Transverse colon (tissue), 4 donors: Measurements from ENCODE around the gene DLG2. TPM values are rescaled to one million over a fixed set of nuclear protein-coding genes. Genes with fewer than 3 reads are reported as not detected.

Experiments used
- DNase-seq: peaks from one replicate; pipeline ENCODE4 v3.0.0-alpha.2; 2019
- H3K27ac ChIP-seq, 4 donors: fragments of 200-600 bp; sonication (generic); 2 replicates each; pipeline ENCODE4 v1.5.1; 2016 to 2018; ENCODE audit warnings: inconsistent platforms in 4 of 4
- H3K27me3 ChIP-seq: fragments of 200-600 bp; sonication (generic); 2 replicates; pipeline ENCODE4 v1.5.1; 2017; ENCODE audit warnings: inconsistent platforms
- H3K36me3 ChIP-seq, 4 donors: fragments of 200-600 bp; sonication (generic); 2 replicates each; pipeline ENCODE4 v1.5.1; 2017 to 2019; ENCODE audit warnings: inconsistent platforms in 4 of 4
- H3K4me1 ChIP-seq, 4 donors: fragments of 200-600 bp; sonication (generic); 2 replicates each; pipeline ENCODE4 v1.5.1; 2017 to 2020; ENCODE audit warnings: inconsistent platforms in 4 of 4
- H3K4me3 ChIP-seq, 4 donors: fragments of 200-600 bp; sonication (generic); 1 replicate in 1 of 4; 2 replicates in 3 of 4; pipeline versions ENCODE4 v1.5.1 to v1.6.1; 2017 to 2019; ENCODE audit warnings: inconsistent platforms in 4 of 4
- H3K9me3 ChIP-seq, 2 donors: fragments of 200-600 bp; sonication (generic); 2 replicates each; pipeline ENCODE4 v1.5.1; 2017 to 2019; ENCODE audit warnings: inconsistent platforms in 2 of 2
- EP300 ChIP-seq: sonication (generic); formaldehyde crosslinking; IDR thresholded peaks from one replicate; pipeline ENCODE4 v1.6.1; 2017; ENCODE audit warnings: antibody characterized with exemption, low read depth
- POLR2A ChIP-seq: fragments of 450-650 bp; IDR thresholded peaks from one replicate; pipeline ENCODE4 v1.6.1; 2016; ENCODE audit warnings: antibody characterized with exemption, mild to moderate bottlenecking, moderate library complexity
- POLR2AphosphoS5 ChIP-seq, 3 donors: sonication (generic); formaldehyde crosslinking; IDR thresholded peaks; one replicate each; pipeline ENCODE4 v1.6.1; 2016; ENCODE audit warnings: antibody characterized with exemption in 3 of 3
- WGBS, 2 donors: methylation state at CpG; one replicate each; pipeline ENCODE4 v1.1.5; 2018; ENCODE audit warnings: low coverage in 1 of 2; 5-methylcytosine and 5-hydroxymethylcytosine counted together
- in situ Hi-C, 4 donors: fragments of 200-750 bp; cut with MboI; loops; one replicate each; pipeline versions ENCODE4 v1.15.0 to v1.15.1; 2017; ENCODE audit warnings: low sequenced_read_pairs in 3 of 4, low pct_ligation_motif_present in 1 of 4, low pct_unique_long_range_greater_than_20kb in 1 of 4
- intact Hi-C: fragments of 100-400 bp; cut with DNase I; formaldehyde crosslinking; loops from one replicate; pipeline ENCODE4 v1.15.1; 2023; ENCODE audit warnings: low total_unique reads
- total RNA-seq, 4 donors: library from RNA; depleted of rRNA; stranded (reverse); fragments of >200 nt; gene quantifications; one replicate each; pipeline ENCODE4 v1.1.0, GENCODE V29; 2016
- TF ChIP-seq, protein P1 (sequence below), 5 experiments: fragments of 200-600 bp in 3 of 5; fragments of 450-650 bp in 2 of 5; sonication (generic) in 3 of 5; IDR thresholded peaks; 1 replicate in 2 of 5; 2 replicates in 3 of 5; pipeline ENCODE4 v1.5.1; 2016 to 2017; ENCODE audit warnings: antibody characterized with exemption in 5 of 5, inconsistent platforms in 3 of 5, mild to moderate bottlenecking in 2 of 5, moderate library complexity in 1 of 5

DLG2 gene
- total RNA-seq, 4 donors from 2014 or later, result 1.9 to 28.3 (median 3.7) TPM

DNA sequence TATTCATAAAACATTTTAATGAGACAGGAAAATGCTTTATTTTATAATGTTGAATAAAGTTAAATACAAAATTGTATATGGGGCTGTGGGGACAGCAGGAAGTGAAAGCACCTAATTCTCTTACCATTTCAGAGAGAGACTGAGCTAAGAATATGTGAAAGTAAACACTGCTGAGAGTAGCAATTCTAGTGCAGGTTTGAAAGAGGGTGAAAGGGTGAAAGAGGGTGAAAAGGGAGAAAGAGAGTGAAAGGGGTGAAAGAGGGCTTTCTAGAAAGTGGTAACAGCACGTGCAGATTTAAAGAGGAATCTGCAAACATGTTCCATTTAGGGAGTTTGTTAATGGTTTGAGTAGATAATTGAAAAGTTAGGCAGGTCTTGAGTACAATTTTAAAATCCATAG lies 1689.0 kb downstream of the DLG2 start:
- Histone ChIP-seq H3K27me3 (no peaks in the 10 kb centered on the region), H3K27ac (no peak overlapping the region), H3K4me1 (no peaks in the 10 kb centered on the region), H3K9me3 (no peaks in the 10 kb centered on the region), H3K36me3 (no peaks in the 10 kb centered on the region), H3K4me3 (no peak overlapping the region)
- intact Hi-C loops, result no loop called here
- no peak for DNase-seq
- WGBS, 2 donors, result 11% methylated on average over 1 of the region's 1 CpG
- in situ Hi-C loops, result no loop called here
- no peak for TF ChIP-seq POLR2A
- TF ChIP-seq, protein P1, sequence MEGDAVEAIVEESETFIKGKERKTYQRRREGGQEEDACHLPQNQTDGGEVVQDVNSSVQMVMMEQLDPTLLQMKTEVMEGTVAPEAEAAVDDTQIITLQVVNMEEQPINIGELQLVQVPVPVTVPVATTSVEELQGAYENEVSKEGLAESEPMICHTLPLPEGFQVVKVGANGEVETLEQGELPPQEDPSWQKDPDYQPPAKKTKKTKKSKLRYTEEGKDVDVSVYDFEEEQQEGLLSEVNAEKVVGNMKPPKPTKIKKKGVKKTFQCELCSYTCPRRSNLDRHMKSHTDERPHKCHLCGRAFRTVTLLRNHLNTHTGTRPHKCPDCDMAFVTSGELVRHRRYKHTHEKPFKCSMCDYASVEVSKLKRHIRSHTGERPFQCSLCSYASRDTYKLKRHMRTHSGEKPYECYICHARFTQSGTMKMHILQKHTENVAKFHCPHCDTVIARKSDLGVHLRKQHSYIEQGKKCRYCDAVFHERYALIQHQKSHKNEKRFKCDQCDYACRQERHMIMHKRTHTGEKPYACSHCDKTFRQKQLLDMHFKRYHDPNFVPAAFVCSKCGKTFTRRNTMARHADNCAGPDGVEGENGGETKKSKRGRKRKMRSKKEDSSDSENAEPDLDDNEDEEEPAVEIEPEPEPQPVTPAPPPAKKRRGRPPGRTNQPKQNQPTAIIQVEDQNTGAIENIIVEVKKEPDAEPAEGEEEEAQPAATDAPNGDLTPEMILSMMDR (IDR thresholded peaks at IDR 0.05), result no peak
- TF ChIP-seq POLR2AphosphoS5 (IDR thresholded peaks at IDR 0.05), result no peak
- no peak for TF ChIP-seq EP300

DNA sequence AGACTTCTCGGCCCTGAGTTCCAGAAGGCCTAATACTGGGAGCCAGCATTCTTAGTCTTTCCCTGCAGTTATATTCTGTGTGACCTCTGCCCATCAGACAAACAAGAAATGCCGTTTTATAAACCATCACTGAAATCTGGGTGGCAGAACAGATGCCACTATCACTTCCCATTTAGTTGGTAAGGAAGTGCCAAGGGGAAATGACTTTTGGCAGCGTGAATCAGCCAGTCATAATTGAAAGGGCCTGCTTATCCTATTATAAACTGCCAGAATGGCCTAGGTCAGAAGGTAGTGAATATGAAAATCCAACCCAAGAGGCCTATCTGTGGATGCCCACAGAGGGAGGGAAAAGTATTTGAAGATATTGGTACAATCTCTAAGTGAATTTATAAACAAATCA lies 1694.1 kb downstream of the DLG2 start:
- no peak for DNase-seq
- in situ Hi-C loops, result no loop called here

DNA sequence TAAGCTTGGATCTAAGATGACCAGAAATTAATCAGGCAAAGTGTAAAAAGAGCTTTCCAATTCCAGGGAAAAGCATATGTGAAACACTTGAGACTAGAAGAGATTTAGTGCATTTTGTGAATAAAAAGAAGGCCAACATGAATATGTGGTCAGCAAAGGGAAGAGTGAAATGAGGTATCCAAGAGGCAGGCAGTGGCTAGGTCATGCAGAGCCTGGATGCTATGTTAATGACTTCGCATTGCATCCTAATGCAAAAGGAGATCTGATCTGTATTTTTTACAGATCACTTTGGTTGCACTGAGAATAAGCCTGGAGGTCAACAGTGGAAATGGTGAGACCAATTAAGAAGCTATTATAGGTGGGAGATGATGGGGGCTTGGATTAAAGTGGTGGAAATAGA lies 1699.7 kb downstream of the DLG2 start:
- intact Hi-C loops (no loop called here), in situ Hi-C loops (no loop called here)
- TF ChIP-seq, protein P1 (IDR thresholded peaks at IDR 0.05), result no peak
- TF ChIP-seq POLR2A, result no peak
- no peak for TF ChIP-seq EP300
- TF ChIP-seq POLR2AphosphoS5 (IDR thresholded peaks at IDR 0.05), result no peak
- H3K4me1 ChIP-seq, result no peaks in the 10 kb centered on the region
- no peaks in the 10 kb centered on the region for H3K9me3 ChIP-seq
- H3K27me3 ChIP-seq, result no peaks in the 10 kb centered on the region
- H3K4me3 ChIP-seq, result no peak overlapping the region
- no peak for DNase-seq
- WGBS, 2 donors, result 87 to 100% methylated on average over 1 of the region's 1 CpG
- no peak overlapping the region for H3K27ac ChIP-seq
- no peaks in the 10 kb centered on the region for H3K36me3 ChIP-seq

More for the DNA sequence above, 1694.1 kb downstream of the DLG2 start:
- Histone ChIP-seq H3K27me3 (no peaks in the 10 kb centered on the region), H3K27ac (no peak overlapping the region), H3K9me3 (no peaks in the 10 kb centered on the region), H3K4me3 (no peak overlapping the region), H3K4me1 (no peaks in the 10 kb centered on the region), H3K36me3 (no peaks in the 10 kb centered on the region)
- intact Hi-C loops, result no loop called here
- WGBS, 2 donors, result 58 to 83% methylated on average over 1 to 3 of the region's 3 CpGs
- TF ChIP-seq, protein P1 (IDR thresholded peaks at IDR 0.05), result no peak
- TF ChIP-seq POLR2A (no peak), EP300 (no peak), POLR2AphosphoS5 (IDR thresholded peaks at IDR 0.05) (no peak)

DNA sequence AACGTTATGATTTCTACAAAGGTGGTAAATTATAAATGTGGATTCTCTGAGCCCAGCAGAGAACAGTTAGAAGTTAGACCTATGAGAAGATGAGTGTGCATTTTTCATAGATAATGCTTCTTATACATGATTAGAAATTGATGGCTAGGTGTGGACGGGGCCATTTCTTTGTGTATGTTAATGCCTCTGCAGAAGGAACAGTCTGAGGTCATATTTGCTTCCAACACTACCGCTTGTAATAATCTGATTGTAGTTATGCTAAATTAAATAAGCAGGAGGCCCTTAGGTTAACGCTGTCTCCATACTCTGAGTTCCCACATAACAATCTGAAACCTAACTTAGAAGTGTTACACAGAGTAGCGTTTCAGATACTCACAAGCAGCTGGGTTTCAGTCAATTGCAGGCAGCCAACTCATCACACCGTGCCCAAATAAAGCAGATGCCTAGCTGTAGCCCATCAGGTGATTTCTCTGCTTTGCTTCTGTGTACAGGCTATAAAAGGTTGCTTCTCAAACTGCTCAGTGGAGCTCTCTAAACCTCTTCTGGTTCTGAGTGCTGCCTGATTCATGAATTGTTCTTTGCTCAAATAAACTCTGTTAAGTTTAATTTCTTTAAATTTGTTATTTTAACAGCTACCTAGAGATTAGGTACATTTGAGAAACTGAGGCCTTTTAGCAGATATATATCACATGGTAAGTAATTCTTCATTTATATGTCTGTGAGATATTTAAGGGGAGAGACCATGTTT lies 1702.2 kb downstream of the DLG2 start:
- WGBS, 2 donors, result 76 to 85% methylated on average over 6 of the region's 6 CpGs

More for the DNA sequence above, 1702.2 kb downstream of the DLG2 start:
- DNase-seq, result no peak
- H3K27ac ChIP-seq, result no peak overlapping the region
- H3K9me3 ChIP-seq, result no peaks in the 10 kb centered on the region
- no peak overlapping the region for H3K4me3 ChIP-seq
- TF ChIP-seq EP300 (no peak), POLR2AphosphoS5 (IDR thresholded peaks at IDR 0.05) (no peak), POLR2A (no peak)
- TF ChIP-seq, protein P1 (IDR thresholded peaks at IDR 0.05), result no peak
- H3K36me3 ChIP-seq, result no peaks in the 10 kb centered on the region
- in situ Hi-C loops, result no loop called here
- H3K4me1 ChIP-seq, result no peaks in the 10 kb centered on the region
- intact Hi-C loops, result no loop called here
- no peaks in the 10 kb centered on the region for H3K27me3 ChIP-seq
